Panc1 (cell line): ENCODE results near the gene API5. TPM values are rescaled to one million over a fixed set of nuclear protein-coding genes. Genes with fewer than 3 reads are reported as not detected.

Source experiments
- ATAC-seq: fragments of 200-7000 bp; cut with Tn5 transposase; 2 replicates; pipeline ENCODE4 v1.9.1; 2020; ENCODE audit warnings: mild to moderate bottlenecking, moderate library complexity
- BruUV-seq: library from RNA; stranded (reverse); fragments of 400-500 nt; replicated peaks from 2 replicates; lab custom pipeline; 2021; lab: Mats Ljungman, UMichigan
- CTCF ChIA-PET: fragments of 300-600 bp; sonication (Branson Sonifier 250); formaldehyde crosslinking; loops from one replicate; lab custom pipeline; 2022; ENCODE audit warnings: antibody characterized with exemption; lab: Charles Lee
- POLR2A ChIA-PET: fragments of 300-600 bp; sonication (Branson Sonifier 250); formaldehyde crosslinking; loops from one replicate; lab custom pipeline; 2022; ENCODE audit warnings: antibody characterized with exemption; lab: Charles Lee
- DNase-seq: peaks from one replicate; pipeline ENCODE4 v3.0.0-alpha.2; 2010; ENCODE audit warnings: low read depth, low spot score
- H3K27ac ChIP-seq: 2 replicates; pipeline ENCODE4 v1.5.1; 2011; ENCODE audit warnings: mild to moderate bottlenecking, low read length, inconsistent platforms
- H3K27me3 ChIP-seq: fragments of 200-500 bp; sonication (Bioruptor generic); 2 replicates; pipeline ENCODE4 v1.6.0; 2014; ENCODE audit warnings: low read length, inconsistent platforms; ENCODE audit not compliant: control insufficient read depth, insufficient read depth
- H3K36me3 ChIP-seq: fragments of 200-500 bp; sonication (Bioruptor generic); 2 replicates; pipeline ENCODE4 v1.5.1; 2014; ENCODE audit warnings: inconsistent platforms, mild to moderate bottlenecking, low read length, moderate library complexity; ENCODE audit not compliant: control insufficient read depth, insufficient read depth
- H3K4me1 ChIP-seq: 2 replicates; pipeline ENCODE4 v1.5.1; 2011; ENCODE audit warnings: inconsistent platforms, mild to moderate bottlenecking, low read length, moderate library complexity; ENCODE audit not compliant: control insufficient read depth, insufficient read depth
- H3K4me3 ChIP-seq, 2 experiments: 2 replicates each; pipeline ENCODE4 v1.5.1; 2011 to 2012; ENCODE audit warnings: low read depth in 2 of 2, low read length in 2 of 2, mild to moderate bottlenecking in 2 of 2, inconsistent platforms in 1 of 2, moderate library complexity in 1 of 2
- H3K9me3 ChIP-seq: fragments of 200-500 bp; sonication (Bioruptor generic); 2 replicates; pipeline ENCODE4 v1.5.1; 2014; ENCODE audit warnings: low read depth, mild to moderate bottlenecking, inconsistent platforms, low read length, moderate library complexity; ENCODE audit not compliant: control insufficient read depth, insufficient read depth
- POLR2AphosphoS5 ChIP-seq: IDR thresholded peaks from 2 replicates; pipeline ENCODE4 v1.6.1; 2012; ENCODE audit warnings: mild to moderate bottlenecking, low read depth, low read length, moderate library complexity
- SIN3A ChIP-seq: IDR thresholded peaks from 2 replicates; pipeline ENCODE4 v1.6.1; 2012; ENCODE audit warnings: low read depth, mild to moderate bottlenecking, low read length, moderate library complexity, borderline replicate concordance; ENCODE audit not compliant: insufficient read depth
- TCF7L2 ChIP-seq: IDR thresholded peaks from 2 replicates; pipeline ENCODE4 v1.6.1; 2011; ENCODE audit warnings: mild to moderate bottlenecking, low read depth, low read length, inconsistent platforms
- in situ Hi-C: cut with HindIII; loops from 2 replicates; pipeline ENCODE4 v1.10.0; 2016; ENCODE audit warnings: low sequenced_read_pairs, low pct_unique_long_range_greater_than_20kb
- intact Hi-C: fragments of 100-400 bp; cut with micrococcal nuclease; formaldehyde crosslinking; loops from one replicate; pipeline ENCODE4 v1.10.0; 2022; ENCODE audit not compliant: unreplicated experiment
- total RNA-seq: library from RNA; stranded (reverse); gene quantifications from one replicate; pipeline ENCODE4 v1.2.1, GENCODE V29; 2021; ENCODE audit not compliant: unreplicated experiment
- TF ChIP-seq, protein P1 (sequence below): fragments of 450-650 bp; IDR thresholded peaks from 2 replicates; pipeline ENCODE4 v1.5.1; 2017; ENCODE audit warnings: mild to moderate bottlenecking
- TF ChIP-seq, protein P2 (sequence below), 2 experiments: IDR thresholded peaks; 2 replicates each; pipeline ENCODE4 v1.6.1; 2011 to 2012; ENCODE audit warnings: low read depth in 2 of 2, control low read depth in 1 of 2, low read length in 1 of 2, mild to moderate bottlenecking in 1 of 2, moderate library complexity in 1 of 2; ENCODE audit not compliant: insufficient read depth in 1 of 2

The API5 gene
- total RNA-seq, 1 experiment from 2014 or later: 102 TPM

DNA sequence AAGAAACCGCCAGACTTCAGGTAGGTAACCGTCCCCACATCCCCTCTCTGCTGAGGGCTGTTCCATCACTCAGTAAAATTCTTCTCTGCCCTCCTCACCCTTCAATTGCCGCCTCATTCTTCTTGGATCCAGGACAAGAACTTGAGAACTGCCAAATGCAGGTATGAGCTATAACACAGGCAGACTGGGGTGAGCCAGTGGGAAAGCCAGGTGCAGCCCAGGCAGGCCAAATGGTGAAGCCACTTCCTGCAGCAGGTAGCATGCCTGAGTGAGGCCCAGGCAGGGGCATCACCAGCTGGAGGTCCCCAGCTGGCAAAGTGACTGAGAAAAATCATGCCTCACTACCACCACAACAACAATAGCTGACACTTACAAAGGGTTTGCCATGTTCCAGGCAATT is 22.4 kb upstream of the API5 start:
- ChIA-PET CTCF (no interaction called here), POLR2A (no interaction called here)
- TF ChIP-seq, protein P1, sequence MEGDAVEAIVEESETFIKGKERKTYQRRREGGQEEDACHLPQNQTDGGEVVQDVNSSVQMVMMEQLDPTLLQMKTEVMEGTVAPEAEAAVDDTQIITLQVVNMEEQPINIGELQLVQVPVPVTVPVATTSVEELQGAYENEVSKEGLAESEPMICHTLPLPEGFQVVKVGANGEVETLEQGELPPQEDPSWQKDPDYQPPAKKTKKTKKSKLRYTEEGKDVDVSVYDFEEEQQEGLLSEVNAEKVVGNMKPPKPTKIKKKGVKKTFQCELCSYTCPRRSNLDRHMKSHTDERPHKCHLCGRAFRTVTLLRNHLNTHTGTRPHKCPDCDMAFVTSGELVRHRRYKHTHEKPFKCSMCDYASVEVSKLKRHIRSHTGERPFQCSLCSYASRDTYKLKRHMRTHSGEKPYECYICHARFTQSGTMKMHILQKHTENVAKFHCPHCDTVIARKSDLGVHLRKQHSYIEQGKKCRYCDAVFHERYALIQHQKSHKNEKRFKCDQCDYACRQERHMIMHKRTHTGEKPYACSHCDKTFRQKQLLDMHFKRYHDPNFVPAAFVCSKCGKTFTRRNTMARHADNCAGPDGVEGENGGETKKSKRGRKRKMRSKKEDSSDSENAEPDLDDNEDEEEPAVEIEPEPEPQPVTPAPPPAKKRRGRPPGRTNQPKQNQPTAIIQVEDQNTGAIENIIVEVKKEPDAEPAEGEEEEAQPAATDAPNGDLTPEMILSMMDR: no peak
- no peak for TF ChIP-seq SIN3A
- TF ChIP-seq TCF7L2: no peak
- TF ChIP-seq POLR2AphosphoS5: no peak
- TF ChIP-seq, protein P2, sequence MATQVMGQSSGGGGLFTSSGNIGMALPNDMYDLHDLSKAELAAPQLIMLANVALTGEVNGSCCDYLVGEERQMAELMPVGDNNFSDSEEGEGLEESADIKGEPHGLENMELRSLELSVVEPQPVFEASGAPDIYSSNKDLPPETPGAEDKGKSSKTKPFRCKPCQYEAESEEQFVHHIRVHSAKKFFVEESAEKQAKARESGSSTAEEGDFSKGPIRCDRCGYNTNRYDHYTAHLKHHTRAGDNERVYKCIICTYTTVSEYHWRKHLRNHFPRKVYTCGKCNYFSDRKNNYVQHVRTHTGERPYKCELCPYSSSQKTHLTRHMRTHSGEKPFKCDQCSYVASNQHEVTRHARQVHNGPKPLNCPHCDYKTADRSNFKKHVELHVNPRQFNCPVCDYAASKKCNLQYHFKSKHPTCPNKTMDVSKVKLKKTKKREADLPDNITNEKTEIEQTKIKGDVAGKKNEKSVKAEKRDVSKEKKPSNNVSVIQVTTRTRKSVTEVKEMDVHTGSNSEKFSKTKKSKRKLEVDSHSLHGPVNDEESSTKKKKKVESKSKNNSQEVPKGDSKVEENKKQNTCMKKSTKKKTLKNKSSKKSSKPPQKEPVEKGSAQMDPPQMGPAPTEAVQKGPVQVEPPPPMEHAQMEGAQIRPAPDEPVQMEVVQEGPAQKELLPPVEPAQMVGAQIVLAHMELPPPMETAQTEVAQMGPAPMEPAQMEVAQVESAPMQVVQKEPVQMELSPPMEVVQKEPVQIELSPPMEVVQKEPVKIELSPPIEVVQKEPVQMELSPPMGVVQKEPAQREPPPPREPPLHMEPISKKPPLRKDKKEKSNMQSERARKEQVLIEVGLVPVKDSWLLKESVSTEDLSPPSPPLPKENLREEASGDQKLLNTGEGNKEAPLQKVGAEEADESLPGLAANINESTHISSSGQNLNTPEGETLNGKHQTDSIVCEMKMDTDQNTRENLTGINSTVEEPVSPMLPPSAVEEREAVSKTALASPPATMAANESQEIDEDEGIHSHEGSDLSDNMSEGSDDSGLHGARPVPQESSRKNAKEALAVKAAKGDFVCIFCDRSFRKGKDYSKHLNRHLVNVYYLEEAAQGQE (IDR thresholded peaks at IDR 0.05; ENCODE audit: insufficient read depth in 1 of 2, low read depth in 2 of 2, low read length in 1 of 2): no peak
- Histone ChIP-seq H3K36me3 (no peaks in the 10 kb centered on the region), H3K9me3 (peaks cover 6% of the 10 kb centered on the region; the same call in 1 of the 2 replicates), H3K27ac (no peak overlapping the region), H3K27me3 (no peaks in the 10 kb centered on the region), H3K4me3 (no peak overlapping the region), H3K4me1 (no peaks in the 10 kb centered on the region)
- intact Hi-C loops: loop anchor here (10.0 kb wide), 2 partner anchors 735 to 1825 kb away; no protein-coding TSS in a partner anchor
- no peak for ATAC-seq
- no peak for DNase-seq
- in situ Hi-C loops: no loop called here
- no TSS peak for BruUV-seq

- H3K27ac ChIP-seq: no peak overlapping the region
- ChIA-PET POLR2A (interaction anchor here (0.6 kb wide), 1 partner anchor 36 kb away, joined by 4 read pairs; no protein-coding TSS in a partner anchor), CTCF (no interaction called here)
- H3K9me3 ChIP-seq: no peaks in the 10 kb centered on the region
- no TSS peak for BruUV-seq
- no peak for TF ChIP-seq POLR2AphosphoS5
- TF ChIP-seq, protein P1: no peak
- no peak for TF ChIP-seq SIN3A
- TF ChIP-seq TCF7L2: no peak
- TF ChIP-seq, protein P2 (IDR thresholded peaks at IDR 0.05; ENCODE audit: insufficient read depth in 1 of 2, low read depth in 2 of 2, low read length in 1 of 2): no peak
- no peak for DNase-seq
- no peak overlapping the region for H3K4me3 ChIP-seq
- in situ Hi-C loops (no loop called here), intact Hi-C loops (no loop called here)
- no peaks in the 10 kb centered on the region for H3K36me3 ChIP-seq
- no peaks in the 10 kb centered on the region for H3K4me1 ChIP-seq
- no peak for ATAC-seq
- no peaks in the 10 kb centered on the region for H3K27me3 ChIP-seq
These were observed 13.4 kb upstream of the API5 start for GRCh38 chr11:43298397-43298796.
